Activated T-cell treated with anti-CD3 and anti-CD28 coated beads for 4 hours (primary cell): Measurements from ENCODE around the gene EPHA4.

ENCODE experiments used
- DNase-seq: peaks from one replicate; pipeline ENCODE4 v3.0.0-alpha.2; 2020

EPHA4 gene

GRCh38 chr2:221465776-221466175, 106.3 kb downstream of the EPHA4 start:
- DNase-seq: no peak

GRCh38 chr2:221464971-221465370, 107.1 kb downstream of the EPHA4 start:
- DNase-seq: no peak

GRCh38 chr2:221463241-221463896, 108.7 kb downstream of the EPHA4 start:
- no peak for DNase-seq

- no peak for DNase-seq
Measured at GRCh38 chr2:221461901-221462300, 110.2 kb downstream of the EPHA4 start.

- no peak for DNase-seq
Measured at GRCh38 chr2:221460136-221460535, 112.0 kb downstream of the EPHA4 start.

GRCh38 chr2:221458578-221458977, 113.5 kb downstream of the EPHA4 start:
- no peak for DNase-seq

- no peak for DNase-seq
Measured at GRCh38 chr2:221455214-221455613, 116.9 kb downstream of the EPHA4 start.

- no peak for DNase-seq
Measured at GRCh38 chr2:221454459-221455105, 117.5 kb downstream of the EPHA4 start.

GRCh38 chr2:221451862-221452788, 120.0 kb downstream of the EPHA4 start:
- DNase-seq: no peak

- no peak for DNase-seq
Measured at GRCh38 chr2:221450280-221450679, 121.8 kb downstream of the EPHA4 start.

GRCh38 chr2:221449406-221449805, 122.7 kb downstream of the EPHA4 start:
- no peak for DNase-seq

GRCh38 chr2:221448844-221449390, 123.2 kb downstream of the EPHA4 start:
- no peak for DNase-seq

GRCh38 chr2:221448057-221448843, 123.9 kb downstream of the EPHA4 start:
- no peak for DNase-seq

- no peak for DNase-seq
Measured at GRCh38 chr2:221447310-221447709, 124.8 kb downstream of the EPHA4 start.

GRCh38 chr2:221446140-221446539, 126.0 kb downstream of the EPHA4 start:
- no peak for DNase-seq

- no peak for DNase-seq
Measured at GRCh38 chr2:221444106-221444505, 128.0 kb downstream of the EPHA4 start.

GRCh38 chr2:221443645-221444044, 128.5 kb downstream of the EPHA4 start:
- no peak for DNase-seq

GRCh38 chr2:221442128-221442527, 130.0 kb downstream of the EPHA4 start:
- no peak for DNase-seq

GRCh38 chr2:221439761-221440479, 132.2 kb downstream of the EPHA4 start:
- DNase-seq: no peak

GRCh38 chr2:221437056-221437455, 135.0 kb downstream of the EPHA4 start:
- no peak for DNase-seq

GRCh38 chr2:221435171-221435570, 136.9 kb downstream of the EPHA4 start:
- DNase-seq: no peak

- no peak for DNase-seq
Measured at GRCh38 chr2:221434142-221434541, 138.0 kb downstream of the EPHA4 start.
